WERI-Rb-1 (cell line): Measurements from ENCODE around the gene SCEL.

Experiments
- DNase-seq: peaks from one replicate; pipeline ENCODE4 v3.0.0-alpha.2; 2020
- H3K27ac ChIP-seq: fragments of 250-450 bp; sonication (Bioruptor Pico); 2 replicates; pipeline ENCODE4 v1.5.1; 2020; ENCODE audit warnings: mild to moderate bottlenecking, moderate library complexity
- H3K27me3 ChIP-seq: fragments of 250-450 bp; sonication (Bioruptor Pico); 2 replicates; pipeline ENCODE4 v1.5.1; 2021; ENCODE audit warnings: mild to moderate bottlenecking, low read depth, moderate library complexity; ENCODE audit not compliant: insufficient read depth, severe bottlenecking
- H3K36me3 ChIP-seq: fragments of 250-450 bp; sonication (Bioruptor Pico); 2 replicates; pipeline ENCODE4 v1.5.1; 2020; ENCODE audit warnings: mild to moderate bottlenecking, moderate library complexity
- H3K4me3 ChIP-seq: 2 replicates; pipeline ENCODE4 v1.5.1; 2011; ENCODE audit warnings: low read depth, mild to moderate bottlenecking, control low read depth, low read length
- H3K9me3 ChIP-seq: fragments of 250-450 bp; sonication (Bioruptor Pico); 2 replicates; pipeline ENCODE4 v1.5.1; 2021; ENCODE audit warnings: mild to moderate bottlenecking, moderate library complexity; ENCODE audit not compliant: severe bottlenecking
- CTCF ChIP-seq: IDR thresholded peaks from 2 replicates; pipeline ENCODE4 v1.5.1; 2011; ENCODE audit warnings: low read depth, mild to moderate bottlenecking, control low read depth, inconsistent platforms, low read length

Gene SCEL

GRCh38 chr13:77554069-77554468, 18.6 kb downstream of the SCEL start:
- H3K36me3 ChIP-seq: no peaks in the 10 kb centered on the region
- TF ChIP-seq CTCF: no peak
- no peak for DNase-seq
- H3K4me3 ChIP-seq: no peak overlapping the region
- H3K9me3 ChIP-seq: no peaks in the 10 kb centered on the region
- H3K27me3 ChIP-seq: no peaks in the 10 kb centered on the region
- no peak overlapping the region for H3K27ac ChIP-seq

- no peak for DNase-seq
- Histone ChIP-seq H3K4me3 (no peak overlapping the region), H3K9me3 (no peaks in the 10 kb centered on the region), H3K36me3 (no peaks in the 10 kb centered on the region), H3K27me3 (no peaks in the 10 kb centered on the region), H3K27ac (no peak overlapping the region)
- TF ChIP-seq CTCF: no peak
These were observed 19.7 kb downstream of the SCEL start for GRCh38 chr13:77555246-77555645.

- no peak for TF ChIP-seq CTCF
- no peak for DNase-seq
- no peaks in the 10 kb centered on the region for H3K36me3 ChIP-seq
- no peak overlapping the region for H3K27ac ChIP-seq
- H3K27me3 ChIP-seq: no peaks in the 10 kb centered on the region
- H3K9me3 ChIP-seq: no peaks in the 10 kb centered on the region
- no peak overlapping the region for H3K4me3 ChIP-seq
These were observed 22.5 kb downstream of the SCEL start for GRCh38 chr13:77558016-77558415.

GRCh38 chr13:77563111-77563510, 27.6 kb downstream of the SCEL start:
- DNase-seq: no peak
- Histone ChIP-seq H3K27me3 (no peaks in the 10 kb centered on the region), H3K36me3 (no peaks in the 10 kb centered on the region), H3K4me3 (no peak overlapping the region), H3K27ac (no peak overlapping the region), H3K9me3 (no peaks in the 10 kb centered on the region)
- TF ChIP-seq CTCF: no peak

- 0 out of 2 replicates have a peak, but pooled peaks have one; percentile 16 for TF ChIP-seq CTCF
These were observed 30.1 kb downstream of the SCEL start for GRCh38 chr13:77565635-77566034.

GRCh38 chr13:77571956-77572355, 36.5 kb downstream of the SCEL start:
- H3K9me3 ChIP-seq: no peaks in the 10 kb centered on the region
- TF ChIP-seq CTCF: no peak
- H3K27me3 ChIP-seq: no peaks in the 10 kb centered on the region
- no peaks in the 10 kb centered on the region for H3K36me3 ChIP-seq
- no peak for DNase-seq
- H3K4me3 ChIP-seq: no peak overlapping the region
- H3K27ac ChIP-seq: no peak overlapping the region

More at GRCh38 chr13:77565635-77566034, 30.1 kb downstream of the SCEL start:
- H3K4me3 ChIP-seq: no peak overlapping the region
- H3K27ac ChIP-seq: no peak overlapping the region
- no peaks in the 10 kb centered on the region for H3K27me3 ChIP-seq
- no peaks in the 10 kb centered on the region for H3K36me3 ChIP-seq
- no peak for DNase-seq
- H3K9me3 ChIP-seq: no peaks in the 10 kb centered on the region
